ENCODE results near the gene GPANK1. TPM values are rescaled to one million over a fixed set of nuclear protein-coding genes. Genes with fewer than 3 reads are reported as not detected.

Gene GPANK1
- total and polyA plus RNA-seq, 9 of the 15 experiments (the other 6 are each of a cell fraction or from before 2014, with no cell fraction given) = 32.2 to 111 (median 46.3) TPM

DNA sequence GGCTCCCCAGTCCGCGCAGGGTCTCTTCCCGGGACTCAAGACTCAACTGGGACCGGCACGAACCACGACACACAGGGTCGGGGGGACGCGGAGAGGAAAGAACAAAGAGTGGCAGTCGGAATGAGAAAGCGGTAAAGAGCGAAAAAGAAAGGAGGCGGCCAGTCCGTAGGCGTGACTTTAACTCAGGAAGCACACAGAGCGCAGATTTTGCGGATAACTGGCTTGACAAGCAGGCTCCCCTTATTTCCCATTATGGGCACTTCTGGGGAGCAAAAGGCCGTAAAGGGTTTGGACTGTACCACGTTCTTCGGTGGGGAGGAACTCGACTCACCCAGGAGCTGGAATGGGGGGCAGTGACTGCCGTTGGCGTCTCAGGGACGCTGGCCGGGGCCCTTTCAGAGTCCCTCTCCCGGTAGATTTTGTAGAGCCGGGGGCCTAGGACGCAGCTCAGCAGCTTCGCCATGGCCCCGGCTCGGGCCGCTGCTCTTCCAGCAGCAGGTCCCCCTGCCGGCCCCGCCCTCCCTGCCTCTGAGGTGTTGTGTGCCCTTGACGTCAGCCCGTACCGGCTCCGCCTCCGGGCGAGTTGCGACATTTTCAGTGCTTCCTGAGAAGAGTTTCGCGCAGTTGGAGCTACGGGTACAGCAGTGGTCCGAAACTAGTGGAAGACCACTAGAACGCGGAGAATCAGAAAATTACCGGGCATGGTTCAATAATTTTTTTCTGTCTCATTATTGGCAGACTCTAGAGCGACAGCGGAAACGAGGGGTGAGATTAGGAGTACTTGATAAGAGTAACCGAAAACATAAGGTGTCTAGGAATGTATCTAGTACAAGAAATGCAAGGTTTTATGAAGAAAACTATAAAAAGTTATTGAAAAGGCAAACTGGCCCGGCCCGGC, 38.3 kb upstream of the GPANK1 start, which contains the start of gene ABHD16A:
Gene ABHD16A, minus strand, starts transcription at position 506 of the 898 bp plus-strand sequence. Its CDS starts 43 bp downstream, at position 463.
- POLR2A ChIA-PET = interaction anchor here (0.5 to 9.7 kb wide), 42 partner anchors 11 to 1269 kb away, joined by 3 to 158 read pairs (median 5); partner anchors contain the start of genes C6orf47, CLIC1, CSNK2B and GPANK1
- ATAC-seq = peak; percentile 95
- Histone ChIP-seq H3K27me3 (ENCODE audit: control insufficient read depth in 2 of 2, insufficient read depth in 2 of 2, low read length in 2 of 2) (no peaks in the 10 kb centered on the region), H3K9ac (ENCODE audit: insufficient read depth in 1 of 2, low read depth in 2 of 2, low read length in 2 of 2) (peak within 1 kb of the TSS; percentile 93 to 96), H3K79me2 (ENCODE audit: control insufficient read depth, insufficient read depth, low read length) (peaks cover 46% of the 10 kb centered on the region), H4K20me1 (replicated peaks; ENCODE audit: control insufficient read depth, insufficient read depth, low read length) (no peaks in the 10 kb centered on the region; the same call in 1 of the 2 replicates), H3K4me1 (replicated peaks in 1 of 2; ENCODE audit: control insufficient read depth in 2 of 2, insufficient read depth in 2 of 2, low read length in 2 of 2) (peaks cover 22 to 34% of the 10 kb centered on the region in 2 experiments), H2AFZ (ENCODE audit: low read depth, low read length) (peak within 1 kb of the TSS; percentile 91), H3K36me3 (ENCODE audit: control insufficient read depth, insufficient read depth, low read length) (peaks cover 34% of the 10 kb centered on the region), H3K4me2 (ENCODE audit: insufficient read depth, low read length) (peak within 1 kb of the TSS; percentile 87), H3K4me3 (peak within 1 kb of the TSS; percentile 68), H3K9me3 (replicated peaks; ENCODE audit: control insufficient read depth, insufficient read depth, low read depth, low read length) (no peaks in the 10 kb centered on the region), H3K9me1 (ENCODE audit: control insufficient read depth, insufficient read depth, low read length) (no peaks in the 10 kb centered on the region), H3K27ac (ENCODE audit: extremely low read depth, low read depth, low read length) (peak within 1 kb of the TSS; percentile 93)
- intact Hi-C loops (cut with micrococcal nuclease) = loop anchor here (1.0 to 2.0 kb wide), 3 partner anchors 13 to 38 kb away; partner anchors contain the start of gene GPANK1
- CTCF ChIA-PET (ENCODE audit: low intra/inter-chr PET ratio) = interaction anchor here (1.2 kb wide), 1 partner anchor 13 kb away, joined by 3 read pairs; no protein-coding TSS in a partner anchor
- whole genome bisulfite sequencing (ENCODE audit: insufficient coverage, low coverage, missing lambda C conversion rate) = 1% methylated on average over 54 of the region's 54 CpGs
- in situ Hi-C loops (cut with MboI) = no loop called here
- TSS peak; percentile 92 for BruUV-seq (replicated peaks)
- peak; percentile 100 for DNase-seq (ENCODE audit: extremely low read depth in 1 of 4, low spot score in 3 of 4)
- peak; percentile 96 for FAIRE-seq
- TF ChIP-seq ZNF57 (CRISPR knock-in tag; IDR thresholded peaks at IDR 0.05) = 0 out of 2 replicates have a peak, but pooled peaks have one; percentile 31
- no peak for TF ChIP-seq ZNF431 (CRISPR knock-in tag; IDR thresholded peaks at IDR 0.05)
- TF ChIP-seq ZNF445 (CRISPR knock-in tag; IDR thresholded peaks at IDR 0.05; ENCODE audit: low read depth) = no peak; the same call in 1 of the 2 replicates
- TF ChIP-seq NCOR1 (IDR thresholded peaks at IDR 0.05) = no peak; the same call in 1 of the 2 replicates
- TF ChIP-seq MECOM (CRISPR knock-in tag; IDR thresholded peaks at IDR 0.05) = no peak
- TF ChIP-seq FOXA3 (CRISPR knock-in tag; conservative IDR thresholded peaks at IDR 0.05 in 1 of 2, IDR thresholded peaks at IDR 0.05 in 1 of 2) = peak in 1 of 2 experiments; percentile 44; a peak in 1 of 4 replicates
- peak; percentile 95 for TF ChIP-seq TCF7L2 (IDR thresholded peaks at IDR 0.05; ENCODE audit: low read depth, low read length)
- no peak for TF ChIP-seq WHSC1 (IDR thresholded peaks at IDR 0.05; ENCODE audit: low read length)
- TF ChIP-seq ZNF143 (CRISPR knock-in tag; IDR thresholded peaks at IDR 0.05) = no peak
- no peak for TF ChIP-seq ZNF347 (CRISPR knock-in tag; IDR thresholded peaks at IDR 0.05; ENCODE audit: low read depth)
- peak; percentile 92 for TF ChIP-seq FOXP1 (CRISPR knock-in tag; IDR thresholded peaks at IDR 0.05)
- TF ChIP-seq, protein P1, sequence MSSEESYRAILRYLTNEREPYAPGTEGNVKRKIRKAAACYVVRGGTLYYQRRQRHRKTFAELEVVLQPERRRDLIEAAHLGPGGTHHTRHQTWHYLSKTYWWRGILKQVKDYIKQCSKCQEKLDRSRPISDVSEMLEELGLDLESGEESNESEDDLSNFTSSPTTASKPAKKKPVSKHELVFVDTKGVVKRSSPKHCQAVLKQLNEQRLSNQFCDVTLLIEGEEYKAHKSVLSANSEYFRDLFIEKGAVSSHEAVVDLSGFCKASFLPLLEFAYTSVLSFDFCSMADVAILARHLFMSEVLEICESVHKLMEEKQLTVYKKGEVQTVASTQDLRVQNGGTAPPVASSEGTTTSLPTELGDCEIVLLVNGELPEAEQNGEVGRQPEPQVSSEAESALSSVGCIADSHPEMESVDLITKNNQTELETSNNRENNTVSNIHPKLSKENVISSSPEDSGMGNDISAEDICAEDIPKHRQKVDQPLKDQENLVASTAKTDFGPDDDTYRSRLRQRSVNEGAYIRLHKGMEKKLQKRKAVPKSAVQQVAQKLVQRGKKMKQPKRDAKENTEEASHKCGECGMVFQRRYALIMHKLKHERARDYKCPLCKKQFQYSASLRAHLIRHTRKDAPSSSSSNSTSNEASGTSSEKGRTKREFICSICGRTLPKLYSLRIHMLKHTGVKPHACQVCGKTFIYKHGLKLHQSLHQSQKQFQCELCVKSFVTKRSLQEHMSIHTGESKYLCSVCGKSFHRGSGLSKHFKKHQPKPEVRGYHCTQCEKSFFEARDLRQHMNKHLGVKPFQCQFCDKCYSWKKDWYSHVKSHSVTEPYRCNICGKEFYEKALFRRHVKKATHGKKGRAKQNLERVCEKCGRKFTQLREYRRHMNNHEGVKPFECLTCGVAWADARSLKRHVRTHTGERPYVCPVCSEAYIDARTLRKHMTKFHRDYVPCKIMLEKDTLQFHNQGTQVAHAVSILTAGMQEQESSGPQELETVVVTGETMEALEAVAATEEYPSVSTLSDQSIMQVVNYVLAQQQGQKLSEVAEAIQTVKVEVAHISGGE (CRISPR knock-in tag; IDR thresholded peaks at IDR 0.05) = peak in 1 of 3 experiments; percentile 79; a peak in 2 of 6 replicates
- peak; percentile 97 for TF ChIP-seq POLR2B (IDR thresholded peaks at IDR 0.05; ENCODE audit: low read depth, partially characterized antibody)
- TF ChIP-seq, protein P2, sequence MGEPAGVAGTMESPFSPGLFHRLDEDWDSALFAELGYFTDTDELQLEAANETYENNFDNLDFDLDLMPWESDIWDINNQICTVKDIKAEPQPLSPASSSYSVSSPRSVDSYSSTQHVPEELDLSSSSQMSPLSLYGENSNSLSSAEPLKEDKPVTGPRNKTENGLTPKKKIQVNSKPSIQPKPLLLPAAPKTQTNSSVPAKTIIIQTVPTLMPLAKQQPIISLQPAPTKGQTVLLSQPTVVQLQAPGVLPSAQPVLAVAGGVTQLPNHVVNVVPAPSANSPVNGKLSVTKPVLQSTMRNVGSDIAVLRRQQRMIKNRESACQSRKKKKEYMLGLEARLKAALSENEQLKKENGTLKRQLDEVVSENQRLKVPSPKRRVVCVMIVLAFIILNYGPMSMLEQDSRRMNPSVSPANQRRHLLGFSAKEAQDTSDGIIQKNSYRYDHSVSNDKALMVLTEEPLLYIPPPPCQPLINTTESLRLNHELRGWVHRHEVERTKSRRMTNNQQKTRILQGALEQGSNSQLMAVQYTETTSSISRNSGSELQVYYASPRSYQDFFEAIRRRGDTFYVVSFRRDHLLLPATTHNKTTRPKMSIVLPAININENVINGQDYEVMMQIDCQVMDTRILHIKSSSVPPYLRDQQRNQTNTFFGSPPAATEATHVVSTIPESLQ (CRISPR knock-in tag; IDR thresholded peaks at IDR 0.05) = peak; percentile 85
- no peak for TF ChIP-seq ZNF551 (CRISPR knock-in tag; IDR thresholded peaks at IDR 0.05)
- no peak for TF ChIP-seq NR3C1 (CRISPR knock-in tag; IDR thresholded peaks at IDR 0.05)
